ENCODE results near the gene STRIP2. TPM values are rescaled to one million over a fixed set of nuclear protein-coding genes. Genes with fewer than 3 reads are reported as not detected.

The STRIP2 gene
- total RNA-seq, 2 donors from 2014 or later: 1.9 to 4.7 TPM

DNA sequence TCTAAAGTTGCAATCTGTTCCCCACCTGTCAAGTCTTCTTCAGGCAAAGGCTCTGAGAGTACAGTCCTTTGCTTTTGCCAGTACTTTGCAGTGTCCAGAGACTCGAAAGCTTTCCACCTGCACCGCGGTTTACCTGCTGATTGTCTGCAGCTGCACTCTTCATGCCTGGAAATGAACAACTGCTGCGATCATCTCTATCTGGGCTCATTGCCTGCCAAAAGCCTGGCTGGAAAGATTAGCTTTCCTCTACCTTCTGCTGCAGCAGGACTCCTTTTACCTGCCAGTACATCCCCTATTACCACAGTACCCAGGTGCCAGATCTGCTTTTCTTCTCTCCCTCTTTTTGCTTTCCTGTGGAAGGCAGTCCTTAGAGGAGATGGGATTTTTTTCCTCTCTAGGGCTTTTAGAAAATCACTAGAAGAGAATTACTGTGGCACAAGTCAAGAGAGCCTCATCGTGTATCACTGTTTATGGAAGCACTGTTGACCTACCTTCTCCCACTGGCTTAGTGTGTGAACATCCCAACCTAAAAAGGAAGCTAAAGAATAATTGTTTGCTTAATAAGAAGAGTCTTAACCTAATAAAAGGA is 2.2 kb downstream of the STRIP2 start:
- no peak overlapping the region for H3K4me3 ChIP-seq
- no peaks in the 10 kb centered on the region for H3K9me3 ChIP-seq
- H3K27ac ChIP-seq: no peak overlapping the region
- H3K9ac ChIP-seq (ENCODE audit: low read depth in 2 of 2, low read length in 2 of 2): no peak overlapping the region
- no peak for TF ChIP-seq CTCF (IDR thresholded peaks at IDR 0.05)
- intact Hi-C loops (cut with DNase I): no loop called here
- no peaks in the 10 kb centered on the region for H3K4me1 ChIP-seq
- no peaks in the 10 kb centered on the region for H3K27me3 ChIP-seq
- DNase-seq: no peak
- H3K36me3 ChIP-seq: no peaks in the 10 kb centered on the region

GRCh38 chr7:129437190-129437589 is 3.0 kb downstream of the STRIP2 start:
- H3K9ac ChIP-seq (ENCODE audit: low read depth in 2 of 2, low read length in 2 of 2): no peak overlapping the region
- H3K36me3 ChIP-seq: no peaks in the 10 kb centered on the region
- H3K4me1 ChIP-seq: no peaks in the 10 kb centered on the region
- H3K4me3 ChIP-seq: no peak overlapping the region
- no peak for TF ChIP-seq CTCF (IDR thresholded peaks at IDR 0.05)
- H3K27ac ChIP-seq: no peak overlapping the region
- intact Hi-C loops (cut with DNase I): no loop called here
- H3K27me3 ChIP-seq: no peaks in the 10 kb centered on the region
- H3K9me3 ChIP-seq: no peaks in the 10 kb centered on the region
- no peak for DNase-seq

DNA sequence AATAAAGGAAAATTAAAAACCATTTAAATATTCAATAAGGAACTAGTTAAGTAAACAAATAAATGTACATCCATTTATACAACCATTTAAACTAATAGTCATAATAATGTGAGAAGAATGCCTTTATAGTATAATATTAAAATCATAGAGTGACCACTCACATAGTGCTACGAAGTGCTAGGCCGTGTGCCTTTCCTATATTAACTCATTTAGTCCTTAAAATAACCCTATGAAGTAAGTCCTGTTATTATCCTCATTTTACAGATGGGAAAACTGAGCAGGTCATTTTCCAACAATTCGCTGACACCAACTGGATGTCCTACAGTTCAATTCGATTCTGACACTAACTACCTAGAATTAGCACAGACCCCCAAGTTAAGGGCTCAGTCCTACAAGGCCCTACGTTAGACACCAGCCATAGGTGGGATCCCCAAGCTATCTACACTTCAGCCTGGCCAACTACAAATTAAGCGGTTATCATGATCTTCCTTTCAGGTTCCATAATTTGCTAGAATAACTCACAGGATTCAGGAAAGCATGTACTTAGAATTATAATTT is 4.1 kb downstream of the STRIP2 start:
- DNase-seq: no peak
- Histone ChIP-seq H3K9ac (ENCODE audit: low read depth in 2 of 2, low read length in 2 of 2) (no peak overlapping the region), H3K4me1 (no peaks in the 10 kb centered on the region), H3K4me3 (no peak overlapping the region), H3K36me3 (no peaks in the 10 kb centered on the region), H3K27me3 (no peaks in the 10 kb centered on the region), H3K27ac (no peak overlapping the region), H3K9me3 (no peaks in the 10 kb centered on the region)
- intact Hi-C loops (cut with DNase I): no loop called here
- no peak for TF ChIP-seq CTCF (IDR thresholded peaks at IDR 0.05)

DNA sequence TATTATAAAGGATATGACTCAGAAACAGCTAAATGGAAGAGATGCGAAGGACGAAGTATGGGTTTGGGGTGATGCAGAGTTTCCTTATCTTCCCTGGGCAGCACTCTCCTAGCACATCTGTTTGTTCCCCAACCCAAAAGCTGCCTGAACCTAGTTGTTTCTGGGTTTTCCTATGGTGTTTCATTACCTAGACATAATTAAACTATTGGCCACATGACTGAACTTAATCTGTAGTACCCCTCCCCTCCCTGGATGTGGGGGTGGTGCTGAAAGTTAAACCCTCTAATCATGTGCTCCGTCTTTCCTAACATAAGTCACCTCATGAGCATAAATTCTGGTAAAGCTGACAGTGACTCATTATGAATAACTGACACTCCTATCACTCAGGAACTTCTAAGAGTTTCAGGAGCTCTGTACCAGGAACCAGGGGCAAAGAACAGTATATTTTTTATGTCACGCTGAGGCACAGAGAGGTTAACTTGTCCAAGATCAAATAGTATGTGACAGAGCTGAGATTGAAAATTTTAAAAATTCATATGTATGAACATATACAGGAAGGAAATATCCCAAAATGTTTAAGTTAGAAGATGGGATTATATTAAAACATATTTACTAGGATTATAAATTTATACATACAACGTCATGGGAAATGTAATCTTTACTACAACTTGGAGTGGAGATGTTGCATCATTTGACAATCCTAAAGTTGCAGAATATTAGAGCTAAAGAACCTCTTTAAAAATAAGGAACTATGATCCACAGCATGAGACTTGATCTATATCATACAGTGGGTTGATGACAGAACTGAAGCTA is 4.8 kb downstream of the STRIP2 start:
- Histone ChIP-seq H3K4me1 (no peaks in the 10 kb centered on the region), H3K36me3 (no peaks in the 10 kb centered on the region), H3K9me3 (no peaks in the 10 kb centered on the region), H3K4me3 (no peak overlapping the region), H3K27me3 (no peaks in the 10 kb centered on the region), H3K27ac (no peak overlapping the region), H3K9ac (ENCODE audit: low read depth in 2 of 2, low read length in 2 of 2) (no peak overlapping the region)
- TF ChIP-seq CTCF (IDR thresholded peaks at IDR 0.05): no peak
- no peak for DNase-seq
- intact Hi-C loops (cut with DNase I): no loop called here

DNA sequence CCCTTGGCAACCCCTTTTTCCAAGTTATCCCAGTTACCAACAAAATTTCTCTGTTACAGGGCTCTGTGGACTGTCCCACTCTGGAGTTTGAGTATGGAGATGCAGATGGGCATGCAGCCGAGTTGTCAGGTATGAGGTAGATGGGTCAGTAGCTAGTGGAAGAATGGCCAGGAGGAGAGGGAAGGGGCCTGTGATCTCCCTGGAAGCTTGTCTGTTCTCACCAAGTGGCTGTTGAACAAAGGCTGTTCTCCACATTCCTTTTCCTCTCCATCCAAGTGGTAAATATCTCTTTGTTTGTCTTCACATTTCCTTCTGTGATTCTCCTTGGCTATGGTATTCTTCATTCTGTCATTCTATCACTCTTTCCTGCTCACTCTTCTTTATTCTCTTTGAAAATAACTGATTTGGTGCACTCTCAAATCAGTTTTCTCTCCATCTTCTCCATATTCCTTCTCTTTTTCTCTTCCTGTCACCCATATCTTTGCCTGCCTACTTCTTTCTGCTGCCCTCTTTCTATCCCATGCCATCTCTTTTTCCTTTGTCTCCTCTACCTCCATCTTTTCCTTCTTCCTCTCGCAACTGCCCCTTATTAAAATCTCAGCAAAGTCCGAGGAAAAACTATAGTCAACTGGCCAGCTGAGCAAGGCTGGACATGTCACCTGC is 5.9 kb downstream of the STRIP2 start:
- Histone ChIP-seq H3K36me3 (no peaks in the 10 kb centered on the region), H3K27ac (no peak overlapping the region), H3K27me3 (no peaks in the 10 kb centered on the region), H3K9ac (ENCODE audit: low read depth in 2 of 2, low read length in 2 of 2) (no peak overlapping the region), H3K9me3 (no peaks in the 10 kb centered on the region), H3K4me1 (no peaks in the 10 kb centered on the region), H3K4me3 (no peak overlapping the region)
- TF ChIP-seq CTCF (IDR thresholded peaks at IDR 0.05): no peak
- intact Hi-C loops (cut with DNase I): no loop called here
- no peak for DNase-seq

Data from colonic mucosa (tissue), 4 donors.